ENCODE results near the gene LRRC34. TPM values are rescaled to one million over a fixed set of nuclear protein-coding genes. Genes with fewer than 3 reads are reported as not detected.

LRRC34 gene
- total and polyA plus RNA-seq, 7 experiments from 2014 or later = 0.26 to 3.7 (median 0.40) TPM

DNA sequence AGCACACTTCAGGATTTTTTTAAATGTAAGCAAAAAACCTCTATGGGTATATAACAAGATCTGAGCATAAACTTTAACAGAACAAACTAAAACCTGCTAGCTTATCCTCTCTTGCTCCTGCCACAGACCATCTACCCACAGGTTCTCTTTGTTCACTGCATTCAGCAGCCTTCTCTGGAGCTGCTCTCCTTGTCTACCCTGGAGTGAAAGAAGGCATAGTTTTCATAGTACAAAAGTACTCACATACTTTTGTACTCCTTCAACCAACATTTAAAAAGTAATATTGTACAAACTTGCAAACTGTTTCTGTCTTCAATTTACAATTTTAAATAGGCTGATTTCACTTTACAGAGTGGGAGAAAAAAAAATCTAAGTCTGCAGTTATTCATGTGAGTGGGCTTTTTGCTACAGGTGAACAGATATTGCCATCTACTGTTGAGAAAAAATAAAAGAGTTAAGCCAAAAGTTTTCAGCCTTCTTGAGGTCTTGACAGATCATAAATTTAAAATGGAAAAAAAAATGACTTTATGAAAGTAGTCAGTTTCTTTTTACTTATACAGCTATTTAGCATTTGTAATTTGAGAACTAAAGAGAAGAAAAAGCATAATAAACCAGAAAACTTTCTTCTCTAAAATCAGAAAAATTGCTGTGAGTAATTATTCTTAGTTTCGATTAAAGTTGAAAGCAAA is 68.2 kb downstream of the LRRC34 start:
- Mint-ChIP-seq H3K36me3 (no peaks in the 10 kb centered on the region), H3K4me1 (peaks cover 0 to 11% (median 5%) of the 10 kb centered on the region in 7 donors), H3K27ac (no peak overlapping the region), H3K9me3 (peaks cover 0 to 1% (median 0%) of the 10 kb centered on the region in 11 donors), H3K4me3 (no peak overlapping the region), H3K27me3 (peaks cover 23 to 36% (median 27%) of the 10 kb centered on the region in 5 donors)
- H3K4me1 ChIP-seq (ENCODE audit: control insufficient read depth in 2 of 2, insufficient read depth in 2 of 2, low read length in 2 of 2) = no peaks in the 10 kb centered on the region
- H3K27me3 ChIP-seq (ENCODE audit: control insufficient read depth in 2 of 2, insufficient read depth in 2 of 2, low read length in 2 of 2) = no peaks in the 10 kb centered on the region
- POLR2A ChIA-PET = no interaction called here
- CTCF ChIA-PET = interaction anchor here (0.5 kb wide), 1 partner anchor 683 kb away, joined by 3 read pairs; no protein-coding TSS in a partner anchor
- no peaks in the 10 kb centered on the region for H3K9me3 ChIP-seq (ENCODE audit: control insufficient read depth in 2 of 3, low read length in 3 of 3)
- H3K4me3 ChIP-seq (ENCODE audit: low read length) = no peak overlapping the region
- ATAC-seq = no peak
- H3K27ac ChIP-seq (ENCODE audit: low read depth, low read length) = no peak overlapping the region
- intact Hi-C loops (cut with micrococcal nuclease) = loop anchor here (5.0 to 10.0 kb wide), 2 partner anchors 877 to 1700 kb away; no protein-coding TSS in a partner anchor
- H3K36me3 ChIP-seq (ENCODE audit: control insufficient read depth in 2 of 3, insufficient read depth in 3 of 3, low read length in 3 of 3) = no peaks in the 10 kb centered on the region
- no peak for DNase-seq

Other genes starting within 250 kb of the LRRC34 start
- under 1 TPM in 1 of 5 experiments, not detected in 4; 0.42 TPM for gene MECOM, start 149.2 kb downstream of the LRRC34 start, total RNA-seq
- not detected for gene MECOM, start 149.2 kb downstream of the LRRC34 start, polyA plus RNA-seq
- 10 to 100 TPM in 2 of 5 experiments, 1 to 10 TPM in 3; 4.0 to 19.4 (median 7.4) TPM for gene TERC, start 47.8 kb downstream of the LRRC34 start, total RNA-seq
- 1 to 10 TPM in 1 of 2 donors, not detected in 1; 1.1 TPM for gene TERC, start 47.8 kb downstream of the LRRC34 start, polyA plus RNA-seq
- gene ACTRT3, start 43.3 kb downstream of the LRRC34 start, total RNA-seq = under 1 TPM in 1 of 5 experiments, not detected in 4; 0.36 TPM
- under 1 TPM in 1 of 2 donors, not detected in 1; 0.32 TPM for gene ACTRT3, start 43.3 kb downstream of the LRRC34 start, polyA plus RNA-seq
- 10 to 100 TPM; 16.2 to 20.8 (median 19.0) TPM for gene MYNN, start 39.5 kb downstream of the LRRC34 start, total RNA-seq
- 10 to 100 TPM; 12.8 to 16.3 TPM for gene MYNN, start 39.5 kb downstream of the LRRC34 start, polyA plus RNA-seq
- under 1 TPM in 1 of 5 experiments, not detected in 4; 0.12 TPM for gene LRRIQ4, start within 50 bp of the LRRC34 start, total RNA-seq
- not detected for gene LRRIQ4, start within 50 bp of the LRRC34 start, polyA plus RNA-seq
- not detected for gene LRRC31, start 57.0 kb upstream of the LRRC34 start, total RNA-seq
- gene LRRC31, start 57.0 kb upstream of the LRRC34 start, polyA plus RNA-seq = not detected
- not detected for gene SAMD7, start 98.7 kb upstream of the LRRC34 start, total RNA-seq
- gene SAMD7, start 98.7 kb upstream of the LRRC34 start, polyA plus RNA-seq = not detected
- gene SEC62, start 153.9 kb upstream of the LRRC34 start, total RNA-seq = 100 to 1,000 TPM in 3 of 5 experiments, 10 to 100 TPM in 2; 75.2 to 156 (median 110) TPM
- 100 to 1,000 TPM in 1 of 2 donors, 10 to 100 TPM in 1; 68.1 to 253 TPM for gene SEC62, start 153.9 kb upstream of the LRRC34 start, polyA plus RNA-seq
- 10 to 100 TPM in 2 of 5 experiments, 1 to 10 TPM in 3; 6.1 to 44.3 (median 8.7) TPM for gene GPR160, start 225.1 kb upstream of the LRRC34 start, total RNA-seq
- gene GPR160, start 225.1 kb upstream of the LRRC34 start, polyA plus RNA-seq = 10 to 100 TPM; 17.1 to 22.8 TPM

Data from naive thymus-derived CD4-positive, alpha-beta T cell (primary cell).